IMR-90 (cell line): Measurements from ENCODE around the gene LINC00305. TPM values are rescaled to one million over a fixed set of nuclear protein-coding genes. Genes with fewer than 3 reads are reported as not detected.

ENCODE experiments used
- ATAC-seq: fragments of 200-7000 bp; cut with Tn5 transposase; 2 replicates; pipeline ENCODE4 v1.9.1; 2020; ENCODE audit warnings: low read depth, mild to moderate bottlenecking, moderate library complexity
- BruUV-seq: library from RNA; stranded (reverse); fragments of 400-500 nt; replicated peaks from 2 replicates; lab custom pipeline; 2021; lab: Mats Ljungman, UMichigan
- CTCF ChIA-PET: fragments of 300-600 bp; formaldehyde crosslinking; extraction: SDS; loops from one replicate; lab custom pipeline; 2021; ENCODE audit warnings: antibody characterized with exemption; lab: Yijun Ruan, JAX
- POLR2A ChIA-PET: fragments of 300-600 bp; sonication (Branson Sonifier 250); formaldehyde crosslinking; loops from one replicate; lab custom pipeline; 2022; ENCODE audit warnings: antibody characterized with exemption; ENCODE audit not compliant: unreplicated experiment; lab: Charles Lee
- DNase-seq: peaks from one replicate; pipeline ENCODE4 v3.0.0; 2013
- H2AFZ ChIP-seq: replicated peaks from 2 replicates; pipeline ENCODE3; 2013; ENCODE audit warnings: low read length, mild to moderate bottlenecking; ENCODE audit not compliant: poor library complexity
- H2AK5ac ChIP-seq: 2 replicates; pipeline ENCODE4 v1.6.1; 2013; ENCODE audit warnings: low read depth, low read length, inconsistent platforms
- H2AK9ac ChIP-seq: replicated peaks from 2 replicates; pipeline ENCODE3; 2013; ENCODE audit warnings: mild to moderate bottlenecking, low read depth, low read length, moderate library complexity; ENCODE audit not compliant: poor library complexity
- H2BK120ac ChIP-seq: 2 replicates; pipeline ENCODE4 v1.6.1; 2013; ENCODE audit warnings: low read depth, low read length, inconsistent platforms
- H2BK15ac ChIP-seq: 3 replicates; pipeline ENCODE4 v1.6.1; 2013; ENCODE audit warnings: low read depth, low read length, inconsistent platforms
- H2BK20ac ChIP-seq: 2 replicates; pipeline ENCODE4 v1.6.1; 2013; ENCODE audit warnings: low read depth, mild to moderate bottlenecking, inconsistent platforms, low read length, moderate library complexity
- H2BK5ac ChIP-seq: 2 replicates; pipeline ENCODE4 v1.6.1; 2013; ENCODE audit warnings: mild to moderate bottlenecking, low read depth, low read length, inconsistent platforms; ENCODE audit not compliant: poor library complexity, severe bottlenecking
- H3K14ac ChIP-seq: replicated peaks from 2 replicates; pipeline ENCODE4 v1.6.1; 2013; ENCODE audit warnings: low read depth, low read length, inconsistent platforms
- H3K18ac ChIP-seq: 2 replicates; pipeline ENCODE4 v1.6.1; 2013; ENCODE audit warnings: low read depth, low read length, control low read depth
- H3K23ac ChIP-seq: 2 replicates; pipeline ENCODE4 v1.6.1; 2013; ENCODE audit warnings: low read depth, low read length, inconsistent platforms
- H3K27ac ChIP-seq: 2 replicates; pipeline ENCODE4 v1.5.1; 2013; ENCODE audit warnings: mild to moderate bottlenecking, control low read depth, low read length; ENCODE audit not compliant: insufficient read depth
- H3K27me3 ChIP-seq: 2 replicates; pipeline ENCODE4 v1.6.1; 2013; ENCODE audit warnings: low read length; ENCODE audit not compliant: control insufficient read depth, insufficient read depth
- H3K36me3 ChIP-seq: 2 replicates; pipeline ENCODE4 v1.6.1; 2013; ENCODE audit warnings: low read length, mixed read lengths; ENCODE audit not compliant: control insufficient read depth, insufficient read depth
- H3K4ac ChIP-seq: 2 replicates; pipeline ENCODE4 v1.6.1; 2013; ENCODE audit warnings: low read depth, low read length, inconsistent platforms
- H3K4me1 ChIP-seq: 2 replicates; pipeline ENCODE4 v1.6.1; 2013; ENCODE audit warnings: low read length, mixed read lengths; ENCODE audit not compliant: control insufficient read depth, insufficient read depth
- H3K4me2 ChIP-seq: 2 replicates; pipeline ENCODE4 v1.6.1; 2013; ENCODE audit warnings: low read depth, mild to moderate bottlenecking, control low read depth, low read length, moderate library complexity
- H3K4me3 ChIP-seq: 2 replicates; pipeline ENCODE4 v1.5.1; 2013; ENCODE audit warnings: low read depth, mild to moderate bottlenecking, control low read depth, low read length, moderate library complexity; ENCODE audit not compliant: insufficient read depth
- H3K56ac ChIP-seq: 2 replicates; pipeline ENCODE4 v1.6.1; 2013; ENCODE audit warnings: low read length, inconsistent platforms; ENCODE audit not compliant: insufficient read depth; ENCODE audit errors: extremely low read depth
- H3K79me1 ChIP-seq, 2 experiments: 2 replicates each; pipeline ENCODE4 v1.6.1; 2013; ENCODE audit warnings: low read length in 2 of 2, inconsistent platforms in 1 of 2, low read depth in 1 of 2
- H3K9ac ChIP-seq: 2 replicates; pipeline ENCODE4 v1.6.1; 2013; ENCODE audit warnings: low read depth, low read length, control low read depth
- H3K9me1 ChIP-seq: 2 replicates; pipeline ENCODE4 v1.6.1; 2013; ENCODE audit warnings: low read length, inconsistent platforms; ENCODE audit not compliant: insufficient read depth
- H3K9me3 ChIP-seq: 2 replicates; pipeline ENCODE4 v1.6.1; 2013; ENCODE audit warnings: low read length; ENCODE audit not compliant: control insufficient read depth, insufficient read depth
- H4K20me1 ChIP-seq: 2 replicates; pipeline ENCODE4 v1.6.1; 2013; ENCODE audit warnings: low read length, inconsistent platforms; ENCODE audit not compliant: insufficient read depth
- H4K5ac ChIP-seq: 2 replicates; pipeline ENCODE4 v1.6.1; 2013; ENCODE audit warnings: mild to moderate bottlenecking, low read depth, low read length, control low read depth
- H4K8ac ChIP-seq, 2 experiments: 2 replicates each; pipeline ENCODE4 v1.6.1; 2013; ENCODE audit warnings: low read depth in 2 of 2, low read length in 2 of 2, control low read depth in 1 of 2, inconsistent platforms in 1 of 2
- H4K91ac ChIP-seq: 2 replicates; pipeline ENCODE4 v1.6.1; 2013; ENCODE audit warnings: low read depth, low read length, inconsistent platforms; ENCODE audit not compliant: insufficient read depth
- BHLHE40 ChIP-seq: fragments of 150-350 bp; IDR thresholded peaks from 2 replicates; pipeline ENCODE4 v1.6.1; 2016; ENCODE audit warnings: mild to moderate bottlenecking, low read depth, low read length
- MXI1 ChIP-seq: IDR thresholded peaks from 2 replicates; pipeline ENCODE4 v1.6.1; 2012; ENCODE audit warnings: low read depth, mild to moderate bottlenecking, low read length, moderate library complexity, borderline replicate concordance
- RCOR1 ChIP-seq: IDR thresholded peaks from 2 replicates; pipeline ENCODE4 v1.6.1; 2012; ENCODE audit warnings: mild to moderate bottlenecking, low read length, improper control_type of control experiment; ENCODE audit not compliant: insufficient replicate concordance
- USF2 ChIP-seq: fragments of 150-350 bp; IDR thresholded peaks from 2 replicates; pipeline ENCODE4 v1.6.1; 2017; ENCODE audit warnings: mild to moderate bottlenecking, antibody characterized with exemption, low read length, low read depth
- WGBS, 2 experiments: methylation state at CpG; one replicate each; pipeline versions ENCODE4 v1.1.5 to v1.1.7; 2013; ENCODE audit warnings: missing lambda C conversion rate in 2 of 2; ENCODE audit not compliant: insufficient read length in 1 of 2; ENCODE audit errors: extremely low coverage in 2 of 2; 5-methylcytosine and 5-hydroxymethylcytosine counted together
- dilution Hi-C: fragments of 300-500 bp; cut with HindIII; formaldehyde crosslinking; loops from one replicate; pipeline ENCODE4 v1.14.3; 2018; ENCODE audit warnings: low sequenced_read_pairs; ENCODE audit not compliant: unreplicated experiment
- in situ Hi-C: fragments of 300-500 bp; cut with MboI; formaldehyde crosslinking; loops from 3 replicates; pipeline ENCODE4 v1.14.3; 2019; ENCODE audit warnings: low sequenced_read_pairs, inconsistent platforms, mixed read lengths
- intact Hi-C: fragments of 100-400 bp; cut with micrococcal nuclease; formaldehyde crosslinking; loops from 2 replicates; pipeline ENCODE4 v1.10.0; 2022
- polyA plus RNA-seq, 3 experiments: library from polyadenylated mRNA; depleted of rRNA; stranded (reverse); fragments of >200 nt; gene quantifications; 2 replicates each; pipeline ENCODE4 v1.2.3, GENCODE V29; 2012; ENCODE audit warnings: low replicate concordance in 1 of 3
- total RNA-seq: library from RNA; depleted of rRNA; stranded (reverse); fragments of >200 nt; gene quantifications from 2 replicates; pipeline ENCODE4 v1.2.3, GENCODE V29; 2012

The LINC00305 gene
- total and polyA plus RNA-seq, 2 of the 4 experiments (the other 2 are of a cell fraction): not detected

GRCh38 chr18:64099244-64099643 lies 49.6 kb downstream of the LINC00305 start:
- peaks cover 4% of the 10 kb centered on the region; the same call in 1 of the 2 replicates for H3K9me3 ChIP-seq
- no peak overlapping the region for H2BK5ac ChIP-seq
- H2BK15ac ChIP-seq: no peak overlapping the region
- H3K9me1 ChIP-seq: no peaks in the 10 kb centered on the region
- no peak overlapping the region for H3K23ac ChIP-seq
- no peak overlapping the region for H3K14ac ChIP-seq
- H3K9ac ChIP-seq: no peak overlapping the region
- CTCF ChIA-PET: no interaction called here
- no peak for TF ChIP-seq RCOR1
- TF ChIP-seq USF2: no peak
- TF ChIP-seq MXI1: no peak
- TF ChIP-seq BHLHE40: no peak
- no peak overlapping the region for H2AK9ac ChIP-seq
- H2BK120ac ChIP-seq: no peak overlapping the region
- H3K36me3 ChIP-seq: no peaks in the 10 kb centered on the region
- no peaks in the 10 kb centered on the region for H3K27me3 ChIP-seq
- DNase-seq (no peak), ATAC-seq (no peak)
- H4K5ac ChIP-seq: no peak overlapping the region
- in situ Hi-C loops: no loop called here
- no peak overlapping the region for H3K4me3 ChIP-seq
- BruUV-seq: no TSS peak
- H3K27ac ChIP-seq: no peak overlapping the region
- H3K4me2 ChIP-seq: no peak overlapping the region
- dilution Hi-C loops: no loop called here
- no peak overlapping the region for H4K8ac ChIP-seq
- POLR2A ChIA-PET: no interaction called here
- no peak overlapping the region for H2BK20ac ChIP-seq
- H3K4me1 ChIP-seq: no peaks in the 10 kb centered on the region
- H4K20me1 ChIP-seq: no peaks in the 10 kb centered on the region
- no peak overlapping the region for H4K91ac ChIP-seq
- intact Hi-C loops: no loop called here
- no peak overlapping the region for H3K56ac ChIP-seq
- H2AFZ ChIP-seq: no peak overlapping the region
- H3K4ac ChIP-seq: no peak overlapping the region
- no peak overlapping the region for H2AK5ac ChIP-seq
- H3K18ac ChIP-seq: no peak overlapping the region
- no CpG with 5 or more reads among the region's 3 CpGs for WGBS, 2 experiments
- no peaks in the 10 kb centered on the region for H3K79me1 ChIP-seq
